22Rv1 (cell line): ENCODE results near the gene TRIOBP.

Experiments
- H3K27ac ChIP-seq: fragments of 450-650 bp; 2 replicates; pipeline ENCODE4 v1.5.1; 2017
- ZFX ChIP-seq: fragments of 450-650 bp; IDR thresholded peaks from 2 replicates; pipeline ENCODE4 v1.6.1; 2017; ENCODE audit warnings: antibody characterized with exemption, borderline replicate concordance
- TF ChIP-seq, protein P1 (sequence below): fragments of 450-650 bp; IDR thresholded peaks from 2 replicates; pipeline ENCODE4 v1.5.1; 2017; ENCODE audit warnings: mild to moderate bottlenecking

The TRIOBP gene

DNA sequence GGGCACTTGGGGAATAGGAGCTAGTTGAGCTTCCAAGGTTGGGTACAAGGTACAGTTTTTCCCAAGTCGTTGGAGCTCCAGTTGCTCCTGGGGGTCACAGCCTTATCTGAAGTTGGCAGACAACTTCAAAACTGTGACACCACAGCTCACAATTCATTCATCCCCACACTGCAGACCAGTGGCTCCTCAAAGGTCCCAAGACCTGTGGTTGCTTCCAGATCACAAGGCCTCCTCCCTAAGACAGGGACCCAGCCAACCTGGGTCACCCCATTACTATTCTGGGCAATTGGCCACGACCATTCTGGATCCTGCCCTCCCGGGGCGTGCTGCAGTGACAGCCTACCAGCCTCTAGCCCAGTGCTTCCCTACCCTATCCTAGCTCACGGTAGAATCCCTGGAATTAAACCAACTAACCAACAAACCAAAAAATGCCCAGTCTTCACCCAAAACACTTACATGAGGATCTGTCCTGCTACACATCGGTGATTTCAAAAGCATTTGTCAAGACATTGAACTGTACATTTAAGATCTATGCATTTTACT is 39.2 kb upstream of the TRIOBP start:
- H3K27ac ChIP-seq: peak overlapping the region; percentile 74
- no peak for TF ChIP-seq ZFX
- TF ChIP-seq, protein P1, sequence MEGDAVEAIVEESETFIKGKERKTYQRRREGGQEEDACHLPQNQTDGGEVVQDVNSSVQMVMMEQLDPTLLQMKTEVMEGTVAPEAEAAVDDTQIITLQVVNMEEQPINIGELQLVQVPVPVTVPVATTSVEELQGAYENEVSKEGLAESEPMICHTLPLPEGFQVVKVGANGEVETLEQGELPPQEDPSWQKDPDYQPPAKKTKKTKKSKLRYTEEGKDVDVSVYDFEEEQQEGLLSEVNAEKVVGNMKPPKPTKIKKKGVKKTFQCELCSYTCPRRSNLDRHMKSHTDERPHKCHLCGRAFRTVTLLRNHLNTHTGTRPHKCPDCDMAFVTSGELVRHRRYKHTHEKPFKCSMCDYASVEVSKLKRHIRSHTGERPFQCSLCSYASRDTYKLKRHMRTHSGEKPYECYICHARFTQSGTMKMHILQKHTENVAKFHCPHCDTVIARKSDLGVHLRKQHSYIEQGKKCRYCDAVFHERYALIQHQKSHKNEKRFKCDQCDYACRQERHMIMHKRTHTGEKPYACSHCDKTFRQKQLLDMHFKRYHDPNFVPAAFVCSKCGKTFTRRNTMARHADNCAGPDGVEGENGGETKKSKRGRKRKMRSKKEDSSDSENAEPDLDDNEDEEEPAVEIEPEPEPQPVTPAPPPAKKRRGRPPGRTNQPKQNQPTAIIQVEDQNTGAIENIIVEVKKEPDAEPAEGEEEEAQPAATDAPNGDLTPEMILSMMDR: no peak

DNA sequence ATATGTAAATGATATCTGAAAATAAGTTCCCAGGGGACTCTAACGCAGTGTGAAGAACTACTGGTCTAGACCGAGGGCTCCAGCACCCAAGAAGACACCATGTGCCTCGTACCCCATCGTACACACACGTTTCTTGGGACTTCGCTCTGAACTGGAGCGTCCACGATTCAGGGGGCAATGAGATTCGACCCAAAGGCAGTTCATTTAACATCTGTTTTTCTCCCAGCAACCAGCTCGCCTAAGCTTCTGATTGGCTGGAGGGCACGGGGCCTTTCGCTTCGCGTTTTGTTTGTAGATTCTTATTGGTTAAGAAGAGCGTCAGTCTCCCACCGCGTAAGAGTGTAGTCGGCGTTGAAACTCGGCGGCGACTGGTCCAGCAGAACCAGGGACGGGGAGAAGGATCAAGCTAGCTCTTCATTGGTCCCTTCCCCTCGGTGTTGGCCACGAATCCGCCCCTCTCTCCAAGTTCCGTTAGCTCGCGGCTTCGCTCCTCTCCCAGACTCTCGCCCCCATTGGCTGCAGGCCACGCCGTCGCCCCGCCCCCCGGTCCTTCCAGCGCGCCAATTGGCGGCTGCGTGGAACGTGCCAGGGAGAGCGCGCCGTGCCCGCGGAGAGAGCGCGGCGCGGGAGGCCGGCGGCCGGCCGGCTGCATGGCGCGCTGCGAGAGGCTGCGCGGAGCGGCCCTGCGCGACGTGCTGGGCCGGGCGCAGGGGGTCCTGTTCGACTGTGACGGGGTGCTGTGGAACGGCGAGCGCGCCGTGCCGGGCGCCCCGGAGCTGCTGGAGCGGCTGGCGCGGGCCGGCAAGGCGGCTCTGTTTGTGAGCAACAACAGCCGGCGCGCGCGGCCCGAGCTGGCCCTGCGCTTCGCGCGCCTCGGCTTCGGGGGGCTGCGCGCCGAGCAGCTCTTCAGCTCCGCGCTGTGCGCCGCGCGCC is 38.4 kb upstream of the TRIOBP start, which contains the start of gene PDXP:
TSS of gene PDXP (plus strand) at position 591 of the 933 bp plus-strand sequence. CDS start at position 651, 60 bp downstream.
- TF ChIP-seq, protein P1: no peak
- TF ChIP-seq ZFX: no peak
- H3K27ac ChIP-seq: peak within 1 kb of the TSS; percentile 74

DNA sequence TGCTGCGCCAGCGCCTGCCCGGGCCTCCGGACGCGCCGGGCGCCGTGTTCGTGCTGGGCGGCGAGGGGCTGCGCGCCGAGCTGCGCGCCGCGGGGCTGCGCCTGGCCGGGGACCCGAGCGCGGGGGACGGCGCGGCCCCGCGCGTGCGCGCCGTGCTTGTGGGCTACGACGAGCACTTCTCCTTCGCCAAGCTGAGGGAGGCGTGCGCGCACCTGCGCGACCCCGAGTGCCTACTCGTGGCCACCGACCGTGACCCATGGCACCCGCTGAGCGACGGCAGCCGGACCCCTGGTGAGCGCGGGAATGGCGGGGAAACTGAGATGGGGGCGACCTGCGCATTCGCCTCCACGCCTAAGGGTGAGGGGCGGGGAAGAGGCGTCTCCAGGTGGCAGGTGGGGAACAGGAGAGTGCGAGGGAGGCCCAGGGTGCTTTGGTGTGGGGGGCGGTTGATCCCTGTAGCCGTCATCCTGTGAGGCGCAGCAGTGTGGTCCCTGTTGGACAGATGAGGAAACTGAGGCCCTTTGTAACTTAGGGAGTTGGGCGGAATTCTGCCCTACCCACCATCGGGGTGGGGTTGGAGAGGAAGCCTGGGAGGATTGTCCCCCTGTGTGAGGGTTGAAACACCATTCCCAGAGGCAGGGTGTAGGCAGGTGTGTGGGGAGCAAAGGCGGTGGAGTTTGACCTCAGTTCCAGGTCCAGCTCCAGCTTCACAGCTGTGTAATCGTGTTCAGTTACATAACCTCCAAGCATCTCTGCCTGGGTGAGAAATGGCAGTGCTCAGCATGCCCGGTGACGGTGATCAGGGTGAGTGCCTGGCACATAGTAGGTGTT is 37.6 kb upstream of the TRIOBP start:
- peak overlapping the region; percentile 74 for H3K27ac ChIP-seq
- TF ChIP-seq, protein P1: no peak
- no peak for TF ChIP-seq ZFX

DNA sequence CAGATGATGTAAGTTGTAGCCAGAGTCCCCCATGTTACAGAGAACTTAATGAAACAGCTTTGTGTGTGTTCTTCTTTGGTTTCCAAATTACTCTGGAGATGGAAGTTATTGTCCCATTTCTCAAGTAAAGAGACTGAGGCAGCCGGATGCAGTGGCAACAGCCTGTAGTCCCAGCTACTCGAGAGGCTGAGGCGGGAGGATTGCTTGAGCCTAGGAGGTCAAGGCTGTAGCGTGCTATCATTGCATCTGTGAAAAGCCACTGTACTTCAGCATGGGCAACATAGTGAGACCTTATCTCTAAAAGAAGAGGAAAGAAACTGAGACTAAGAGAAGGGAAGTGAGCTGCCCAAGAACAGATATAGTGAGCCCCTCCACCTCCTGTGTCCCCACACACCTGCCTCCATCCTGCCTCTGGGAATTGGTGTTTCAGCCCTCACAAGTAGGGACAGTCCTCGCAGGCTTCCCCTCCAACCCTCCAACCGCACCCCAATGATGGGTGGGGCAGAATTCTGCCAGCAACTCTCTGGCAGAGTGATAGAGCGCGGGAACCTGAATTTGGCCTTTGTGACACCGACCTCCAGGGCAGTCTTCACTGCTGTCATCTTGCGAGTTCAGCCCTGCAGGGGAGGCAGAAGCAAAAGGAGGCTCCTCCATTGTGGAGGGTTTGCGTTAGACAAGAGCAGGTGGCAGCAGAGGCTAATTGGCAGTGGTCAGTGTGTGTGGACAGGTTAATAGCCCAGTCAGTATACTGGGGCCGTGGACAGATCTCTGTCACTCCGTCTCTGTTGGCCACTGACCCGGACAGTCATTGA is 36.7 kb upstream of the TRIOBP start:
- TF ChIP-seq ZFX: no peak
- TF ChIP-seq, protein P1: no peak
- peak overlapping the region; percentile 74 for H3K27ac ChIP-seq

DNA sequence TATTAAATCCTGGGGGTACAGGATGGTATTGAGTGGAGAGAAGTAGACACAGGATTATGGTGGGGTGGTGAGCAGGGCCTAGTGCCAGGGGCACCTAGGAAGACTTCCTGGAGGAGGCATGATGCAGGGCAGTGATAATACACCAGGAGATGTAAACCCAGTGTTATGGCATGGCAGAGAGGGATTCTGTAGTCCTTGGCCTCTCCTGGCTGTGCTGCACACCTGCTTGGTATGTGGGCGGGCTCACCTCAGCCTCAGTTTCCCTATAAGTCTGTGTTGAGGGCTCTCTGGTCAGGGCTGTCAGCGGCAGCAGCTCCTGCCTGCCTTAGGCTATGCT is 36.2 kb upstream of the TRIOBP start:
- TF ChIP-seq, protein P1: no peak
- no peak for TF ChIP-seq ZFX
- no peak overlapping the region for H3K27ac ChIP-seq

DNA sequence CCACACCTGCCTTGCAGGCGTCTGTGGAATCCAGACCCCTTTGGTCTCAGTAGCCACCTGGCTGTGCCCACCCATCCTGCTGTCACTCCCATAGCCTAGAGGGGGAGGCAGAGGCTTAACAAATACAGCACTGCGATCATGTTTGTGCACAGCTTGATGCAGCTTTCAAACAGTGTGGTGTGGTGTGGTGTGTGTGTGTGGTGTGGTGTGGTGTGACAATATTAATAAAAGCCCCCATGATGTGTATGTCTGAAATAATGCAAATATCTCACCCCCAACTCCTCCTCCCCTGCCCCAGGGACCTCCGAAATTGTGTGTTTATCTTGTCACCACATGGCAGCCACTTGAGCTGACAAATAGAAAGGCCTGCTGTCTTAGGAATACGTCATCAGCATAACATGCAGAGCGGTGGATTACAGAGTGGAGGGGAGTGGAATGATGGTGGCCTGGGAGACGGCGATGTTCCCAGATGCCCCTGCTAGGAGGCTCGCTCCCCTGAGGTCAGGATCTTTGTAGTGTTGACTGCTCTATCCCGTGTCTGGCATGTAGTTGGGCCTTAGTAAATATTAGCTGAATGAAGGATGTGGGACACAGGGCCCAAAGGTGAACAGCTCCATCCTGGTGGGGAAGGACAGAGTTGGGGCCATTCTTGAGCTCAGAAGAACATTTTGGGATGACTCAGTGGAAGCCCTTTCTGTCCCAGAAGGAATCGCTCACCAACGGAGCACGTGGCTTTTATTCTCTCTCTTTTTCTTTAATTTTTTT is 35.5 kb upstream of the TRIOBP start:
- H3K27ac ChIP-seq: no peak overlapping the region
- TF ChIP-seq, protein P1: peak; percentile 26
- TF ChIP-seq ZFX: no peak
